ENCODE measurements around the gene SCN4B. TPM values are rescaled to one million over a fixed set of nuclear protein-coding genes. Genes with fewer than 3 reads are reported as not detected.

Gene SCN4B
- total RNA-seq, 1 donor from 2014 or later: 2.5 TPM

- no peak for ATAC-seq
Measured at GRCh38 chr11:118152020-118152551, 537 bp downstream of the SCN4B start.

DNA sequence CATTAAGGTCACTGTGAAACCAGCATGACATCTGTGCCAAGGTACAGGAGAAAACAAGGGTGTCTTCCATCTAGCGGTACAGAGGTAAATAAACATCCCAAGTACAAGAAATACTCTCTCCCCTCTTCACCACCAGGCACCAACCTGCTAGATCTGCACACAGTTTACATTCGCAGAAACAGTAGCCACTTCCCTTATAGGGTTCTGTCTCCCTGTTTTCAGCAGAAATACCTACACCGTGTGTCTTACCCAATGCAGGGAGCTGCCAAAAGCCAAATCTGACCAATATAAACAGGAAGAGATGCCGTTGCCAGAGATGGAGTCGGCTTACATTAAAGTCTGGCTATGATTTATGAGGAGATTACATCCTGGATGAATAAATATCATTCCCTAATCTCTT, 1.2 kb downstream of the SCN4B start:
- no peak for ATAC-seq

- ATAC-seq: no peak
Measured at GRCh38 chr11:118149493-118149892, 3.1 kb downstream of the SCN4B start.

- no peak for ATAC-seq
Measured at GRCh38 chr11:118148856-118149255, 3.8 kb downstream of the SCN4B start.

- no peak for ATAC-seq
Measured at GRCh38 chr11:118148240-118148639, 4.4 kb downstream of the SCN4B start.

GRCh38 chr11:118147502-118147901, 5.1 kb downstream of the SCN4B start:
- ATAC-seq: no peak

GRCh38 chr11:118146554-118146953, 6.1 kb downstream of the SCN4B start:
- ATAC-seq: no peak

DNA sequence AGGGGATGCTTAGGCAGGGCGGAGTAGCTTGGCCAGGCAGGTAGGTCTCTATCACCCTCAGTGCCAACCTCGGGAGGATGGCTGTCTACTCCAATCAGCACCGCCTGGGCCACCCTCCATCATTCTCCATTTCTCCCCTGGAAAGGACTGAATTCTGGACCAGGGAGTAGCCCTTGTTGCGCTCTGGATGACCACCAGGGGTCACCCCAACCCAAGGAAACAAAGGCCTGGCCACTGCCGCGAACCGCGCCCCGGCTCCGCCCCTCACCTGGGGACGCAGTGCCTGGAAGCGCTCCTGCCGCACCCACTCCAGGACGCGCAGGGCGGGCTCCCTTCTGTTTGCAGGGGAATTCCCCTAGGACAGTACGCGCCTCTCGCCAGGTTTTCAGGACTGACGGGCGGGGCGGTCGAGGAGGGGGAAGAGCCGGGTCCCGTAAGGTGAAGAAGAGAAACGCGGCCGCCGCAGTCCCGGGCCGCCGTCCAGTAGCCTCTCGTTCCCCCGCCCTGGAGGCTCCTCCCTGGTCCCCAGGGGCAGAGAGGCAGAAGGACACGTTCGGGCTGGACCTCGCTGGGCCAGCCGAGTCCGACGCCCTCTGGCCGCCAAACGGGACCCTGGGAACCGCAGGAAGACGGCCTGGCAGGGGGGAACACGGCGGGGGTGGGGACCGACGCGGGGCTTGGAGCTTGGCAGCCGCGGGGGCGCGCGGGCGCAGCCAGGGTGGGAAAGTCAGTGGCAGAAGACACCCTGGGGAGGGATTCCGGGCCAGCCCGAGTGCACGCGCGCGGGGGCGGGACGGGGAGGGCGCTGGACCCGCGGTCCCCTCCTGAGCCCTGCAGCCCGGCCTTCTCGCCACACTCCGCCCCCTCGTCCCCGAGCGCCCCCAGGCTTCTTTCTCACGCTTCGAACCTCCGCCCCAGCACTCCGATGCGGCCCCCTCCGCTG, 7.1 kb downstream of the SCN4B start:
- ATAC-seq: peak; percentile 91

DNA sequence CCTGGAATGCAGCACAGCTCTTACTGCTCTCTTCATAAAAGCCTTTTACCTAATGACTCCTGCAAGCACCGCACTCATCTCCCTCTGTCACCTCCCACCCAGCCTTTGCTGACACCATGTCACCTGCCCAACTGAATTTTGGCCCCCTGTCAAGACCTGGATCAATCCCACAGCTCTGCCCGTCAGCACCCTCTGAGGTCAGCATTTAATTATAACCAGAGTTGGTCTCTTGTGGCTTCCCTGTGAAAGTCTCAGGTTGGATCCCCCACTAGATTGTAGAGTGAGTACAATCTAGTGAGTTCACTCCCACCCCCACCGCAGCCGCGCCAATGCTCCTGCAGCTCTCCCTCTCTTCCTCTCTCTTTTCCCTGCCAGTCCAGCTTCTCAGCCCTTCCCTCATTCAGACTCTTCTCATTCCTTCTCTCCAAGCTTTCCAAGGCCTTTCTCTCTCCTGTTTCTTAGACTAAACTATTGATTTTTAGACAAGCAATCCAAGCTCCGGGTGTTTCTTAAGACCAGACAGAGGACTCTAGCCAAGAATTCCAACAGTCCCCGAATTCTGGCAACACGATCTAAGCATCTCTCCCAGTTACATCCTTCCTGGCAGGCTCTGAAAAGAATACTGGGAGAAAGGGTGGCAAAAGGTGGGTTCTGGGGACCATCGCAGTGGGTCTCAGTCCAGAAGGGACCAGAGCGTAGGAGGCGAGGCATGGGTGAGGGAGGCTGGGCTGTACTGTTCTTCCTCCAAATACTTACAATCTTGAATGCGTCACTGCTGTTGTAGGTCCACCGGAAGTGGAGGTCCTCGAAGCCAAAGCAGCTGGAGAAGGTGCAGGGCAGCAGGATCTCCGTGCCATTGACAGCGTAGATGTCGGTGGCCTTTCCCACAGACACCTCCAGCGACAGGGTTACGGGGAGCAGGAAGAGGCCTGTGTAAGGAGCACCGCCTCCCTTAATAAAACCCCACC, 8.0 kb downstream of the SCN4B start:
- no peak for ATAC-seq

- no peak for ATAC-seq
Measured at GRCh38 chr11:118143661-118144185, 8.9 kb downstream of the SCN4B start.

GRCh38 chr11:118142809-118143208, 9.8 kb downstream of the SCN4B start:
- peak; percentile 56 for ATAC-seq

GRCh38 chr11:118142081-118142480, 10.5 kb downstream of the SCN4B start:
- ATAC-seq: peak; percentile 73

GRCh38 chr11:118139578-118139977, 13.0 kb downstream of the SCN4B start:
- ATAC-seq: no peak

- no peak for ATAC-seq
Measured at GRCh38 chr11:118138839-118139420, 13.7 kb downstream of the SCN4B start.

- no peak for ATAC-seq
Measured at GRCh38 chr11:118136801-118137200, 15.8 kb downstream of the SCN4B start.

DNA sequence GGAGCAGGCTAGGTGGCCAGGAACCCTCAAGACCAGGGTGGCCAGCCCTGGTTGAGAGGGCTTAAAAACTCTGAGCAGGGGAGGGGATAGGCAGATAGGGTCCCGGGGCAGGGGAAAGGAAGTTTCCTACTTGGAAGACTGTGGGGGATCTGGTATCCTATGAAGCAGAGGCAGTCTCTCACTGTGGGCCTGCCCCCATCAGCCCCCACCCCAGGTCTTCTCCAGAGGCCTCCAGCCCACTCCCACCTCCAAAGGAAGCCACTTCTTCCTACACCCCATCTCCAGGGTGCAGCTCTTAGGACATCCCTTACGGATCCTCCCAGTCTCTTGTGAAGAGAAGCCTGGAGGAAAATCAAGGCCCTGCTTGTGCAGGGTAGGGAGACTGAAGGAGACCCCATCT, 16.3 kb downstream of the SCN4B start:
- no peak for ATAC-seq

DNA sequence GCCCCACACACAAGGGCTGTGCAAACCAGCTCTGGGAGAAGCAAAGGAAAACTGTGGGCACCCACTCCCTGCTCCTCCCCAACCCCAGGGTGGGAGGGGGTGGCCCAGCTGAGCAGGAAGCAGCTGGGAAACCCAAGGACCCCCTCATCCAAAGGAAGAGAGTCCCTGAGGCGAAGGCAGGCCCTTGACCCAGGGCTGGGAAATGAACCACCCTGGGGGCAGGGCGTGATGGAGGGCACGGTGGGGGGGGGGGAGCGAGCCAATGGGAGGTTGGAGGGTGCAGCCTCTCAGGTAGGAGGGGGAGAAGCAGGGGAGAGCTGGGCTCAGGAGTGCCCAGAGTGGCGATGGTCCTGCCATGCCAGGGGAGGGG, 16.8 kb downstream of the SCN4B start:
- peak; percentile 1 for ATAC-seq

GRCh38 chr11:118135051-118135795, 17.4 kb downstream of the SCN4B start:
- no peak for ATAC-seq

DNA sequence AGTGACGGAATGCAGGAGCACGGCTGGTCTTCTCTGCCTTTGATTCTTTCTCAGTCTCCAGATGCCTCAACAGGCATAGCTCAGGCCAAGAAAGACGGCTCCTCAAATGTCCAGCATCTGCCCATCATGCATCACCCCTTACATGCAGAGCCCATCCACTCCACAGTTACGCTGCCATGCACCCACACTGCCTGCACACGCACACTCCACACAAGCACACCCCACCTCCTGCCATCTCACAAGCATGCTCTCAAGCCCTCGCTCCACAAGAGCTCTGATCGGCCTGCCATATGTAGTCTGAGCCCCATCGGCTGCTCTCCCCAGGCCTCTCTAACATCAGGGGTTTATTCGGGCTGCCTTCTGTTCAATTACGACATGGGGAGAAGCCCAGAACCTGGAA, 18.8 kb downstream of the SCN4B start:
- ATAC-seq: no peak

GRCh38 chr11:118132385-118133151, 20.1 kb downstream of the SCN4B start:
- ATAC-seq: peak; percentile 15

Data from esophagus mucosa (tissue), 1 donor.